NOMO-1 treated with dmso at 0.1 percent for 144 hours (cell line): ENCODE data around the gene KLF7.

Experiments
- DNase-seq: peaks from one replicate; lab custom pipeline; 2025; ENCODE audit not compliant: unreplicated experiment; lab: John Stamatoyannopoulos, UW

Gene KLF7

GRCh38 chr2:207130958-207131521, 34.7 kb downstream of the KLF7 start:
- DNase-seq, result no peak

GRCh38 chr2:207129821-207130220, 35.9 kb downstream of the KLF7 start:
- no peak for DNase-seq

GRCh38 chr2:207128867-207129266, 36.9 kb downstream of the KLF7 start:
- DNase-seq, result no peak

- DNase-seq, result no peak
Measured at GRCh38 chr2:207126724-207127308, 38.9 kb downstream of the KLF7 start.

- DNase-seq, result no peak
Measured at GRCh38 chr2:207123776-207124391, 41.9 kb downstream of the KLF7 start.

- DNase-seq, result no peak
Measured at GRCh38 chr2:207123335-207123744, 42.4 kb downstream of the KLF7 start.

- DNase-seq, result no peak
Measured at GRCh38 chr2:207122651-207123334, 43.0 kb downstream of the KLF7 start.

- no peak for DNase-seq
Measured at GRCh38 chr2:207121784-207122183, 44.0 kb downstream of the KLF7 start.

GRCh38 chr2:207119048-207119447, 46.7 kb downstream of the KLF7 start:
- no peak for DNase-seq

GRCh38 chr2:207117668-207118067, 48.1 kb downstream of the KLF7 start:
- DNase-seq, result no peak

GRCh38 chr2:207115715-207116364, 49.9 kb downstream of the KLF7 start:
- DNase-seq, result no peak

- DNase-seq, result no peak
Measured at GRCh38 chr2:207113414-207113813, 52.3 kb downstream of the KLF7 start.

GRCh38 chr2:207112785-207113184, 53.0 kb downstream of the KLF7 start:
- DNase-seq, result no peak

- no peak for DNase-seq
Measured at GRCh38 chr2:207112383-207112782, 53.4 kb downstream of the KLF7 start.

GRCh38 chr2:207111757-207112156, 54.0 kb downstream of the KLF7 start:
- DNase-seq, result no peak

- DNase-seq, result no peak
Measured at GRCh38 chr2:207110715-207111114, 55.0 kb downstream of the KLF7 start.

- DNase-seq, result no peak
Measured at GRCh38 chr2:207110310-207110709, 55.4 kb downstream of the KLF7 start.

GRCh38 chr2:207109768-207110167, 56.0 kb downstream of the KLF7 start:
- DNase-seq, result no peak

- no peak for DNase-seq
Measured at GRCh38 chr2:207108440-207108839, 57.3 kb downstream of the KLF7 start.

- no peak for DNase-seq
Measured at GRCh38 chr2:207107551-207107950, 58.2 kb downstream of the KLF7 start.

GRCh38 chr2:207107131-207107530, 58.6 kb downstream of the KLF7 start:
- DNase-seq, result no peak

GRCh38 chr2:207103132-207103531, 62.6 kb downstream of the KLF7 start:
- DNase-seq, result no peak
